Mucosa of gallbladder (tissue), 1 donor: ENCODE results near the gene THTPA. TPM values are rescaled to one million over a fixed set of nuclear protein-coding genes. Genes with fewer than 3 reads are reported as not detected.

Experiments used
- total RNA-seq: library from RNA; stranded (reverse); gene quantifications from one replicate; pipeline ENCODE4 v1.2.1, GENCODE V29; 2021
- donor health status: DM: no; HTN: no; CAD: no.

Gene THTPA
- total RNA-seq, 1 donor from 2014 or later = 29.1 TPM

Other genes with a start within 250 kb of the THTPA start
- gene BCL2L2, start 249.4 kb upstream of the THTPA start, total RNA-seq = 54.2 TPM
- gene PABPN1, start 234.8 kb upstream of the THTPA start, total RNA-seq = 186 TPM
- gene SLC22A17, start 203.4 kb upstream of the THTPA start, total RNA-seq = 64.3 TPM
- gene EFS, start 191.1 kb upstream of the THTPA start, total RNA-seq = 10.8 TPM
- not detected for gene IL25, start 183.5 kb upstream of the THTPA start, total RNA-seq
- gene CMTM5, start 179.2 kb upstream of the THTPA start, total RNA-seq = 2.2 TPM
- not detected for gene MYH6, start 148.0 kb upstream of the THTPA start, total RNA-seq
- 0.12 TPM for gene MYH7, start 120.6 kb upstream of the THTPA start, total RNA-seq
- gene NGDN, start 86.6 kb upstream of the THTPA start, total RNA-seq = 22.9 TPM
- gene ZFHX2, start 4.5 kb upstream of the THTPA start, total RNA-seq = 12.5 TPM
- gene AP1G2, start 11.5 kb downstream of the THTPA start, total RNA-seq = 294 TPM
- gene JPH4, start 22.5 kb downstream of the THTPA start, total RNA-seq = 1.2 TPM
- 0.43 TPM for gene DHRS2, start 80.1 kb downstream of the THTPA start, total RNA-seq